SH-SY5Y (cell line): ENCODE measurements around the gene EHD3.

ENCODE experiments used
- GATA2 ChIP-seq: IDR thresholded peaks from 2 replicates; pipeline ENCODE4 v1.6.1; 2011; ENCODE audit warnings: mild to moderate bottlenecking, low read depth, low read length
- GATA3 ChIP-seq: IDR thresholded peaks from 2 replicates; pipeline ENCODE4 v1.6.1; 2011; ENCODE audit warnings: low read depth, mild to moderate bottlenecking, low read length, moderate library complexity

- no peak for TF ChIP-seq GATA2
- no peak for TF ChIP-seq GATA3
Measured at GRCh38 chr2:31219131-31219969, 14.6 kb upstream of the EHD3 start.
